ENCODE data around the gene TOR2A. TPM values are rescaled to one million over a fixed set of nuclear protein-coding genes. Genes with fewer than 3 reads are reported as not detected.

The TOR2A gene
- total and polyA plus RNA-seq, 2 donors (not counting 3 experiments of a cell fraction or from before 2014, with no cell fraction given) = 19.3 to 23.9 TPM

GRCh38 chr9:127711831-127712274 lies 23.2 kb downstream of the TOR2A start:
- intact Hi-C loops (cut with micrococcal nuclease) (no loop called here), dilution Hi-C loops (cut with MboI; ENCODE audit: extremely low pct_ligation_motif_present, low sequenced_read_pairs) (no loop called here)
- TF ChIP-seq EZH2 (IDR thresholded peaks at IDR 0.05; ENCODE audit: borderline replicate concordance, low read depth, low read length, severe bottlenecking) (no peak), JUN (IDR thresholded peaks at IDR 0.05; ENCODE audit: borderline replicate concordance, insufficient read depth, insufficient read length, low read depth) (no peak), POLR2A (IDR thresholded peaks at IDR 0.05; ENCODE audit: low read depth, low read length) (no peak), CTCF (IDR thresholded peaks at IDR 0.05; ENCODE audit: extremely low read depth in 1 of 2, insufficient read depth in 1 of 2, low read depth in 1 of 2, low read length in 2 of 2) (no peak), MYC (IDR thresholded peaks at IDR 0.05; ENCODE audit: low read depth, low read length) (no peak), FOS (IDR thresholded peaks at IDR 0.05; ENCODE audit: borderline replicate concordance, insufficient read depth, low read length) (no peak), POLR2AphosphoS5 (IDR thresholded peaks at IDR 0.05; ENCODE audit: insufficient read depth, low read depth, low read length) (no peak), GATA2 (IDR thresholded peaks at IDR 0.05; ENCODE audit: insufficient read depth, insufficient read length, low read depth, low read length) (no peak)
- TF ChIP-seq, protein P1, sequence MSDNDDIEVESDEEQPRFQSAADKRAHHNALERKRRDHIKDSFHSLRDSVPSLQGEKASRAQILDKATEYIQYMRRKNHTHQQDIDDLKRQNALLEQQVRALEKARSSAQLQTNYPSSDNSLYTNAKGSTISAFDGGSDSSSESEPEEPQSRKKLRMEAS (IDR thresholded peaks at IDR 0.05; ENCODE audit: insufficient read depth, insufficient read length) = no peak
- Histone ChIP-seq H3K4me2 (ENCODE audit: insufficient read depth, low read length) (no peak overlapping the region), H3K4me3 (replicated peaks in 1 of 3; ENCODE audit: insufficient read depth in 1 of 3, low read depth in 1 of 3, low read length in 3 of 3) (no peak overlapping the region), H4K20me1 (replicated peaks; ENCODE audit: control insufficient read depth, extremely low read depth, insufficient read depth, low read length) (no peaks in the 10 kb centered on the region), H3K9me3 (replicated peaks; ENCODE audit: control insufficient read depth, insufficient read depth, low read length) (no peaks in the 10 kb centered on the region), H3K27ac (ENCODE audit: insufficient read depth, low read depth, low read length) (no peak overlapping the region), H3K36me3 (ENCODE audit: control insufficient read depth in 2 of 2, extremely low read depth in 1 of 2, insufficient read depth in 2 of 2, low read length in 2 of 2) (no peaks in the 10 kb centered on the region), H3K27me3 (ENCODE audit: control insufficient read depth in 2 of 2, insufficient read depth in 2 of 2, low read length in 2 of 2) (no peaks in the 10 kb centered on the region), H3K79me2 (ENCODE audit: control insufficient read depth, insufficient read depth, low read length) (peaks cover 5% of the 10 kb centered on the region), H3K9ac (replicated peaks; ENCODE audit: extremely low read depth, insufficient read depth, low read length) (no peak overlapping the region), H3K4me1 (ENCODE audit: control insufficient read depth, extremely low read depth, insufficient read depth, low read length) (peaks cover 5% of the 10 kb centered on the region), H3K9me1 (replicated peaks; ENCODE audit: control insufficient read depth, extremely low read depth, insufficient read depth, low read length) (no peaks in the 10 kb centered on the region), H2AFZ (ENCODE audit: low read depth, low read length) (no peak overlapping the region)
- CTCF ChIA-PET = interaction anchor here (3.3 kb wide), 1 partner anchor 23 kb away, joined by 9 read pairs; the partner anchor contains the start of gene TOR2A
- no peak for DNase-seq (ENCODE audit: low read depth, low spot score)
- no TSS peak for BruUV-seq (replicated peaks)
- FAIRE-seq = no peak
- POLR2A ChIA-PET = interaction anchor here (0.5 kb wide), 1 partner anchor 184 kb away, joined by 4 read pairs; no protein-coding TSS in a partner anchor

All from endothelial cell of umbilical vein (primary cell).